Endometrial microvascular endothelial cells (primary cell): Measurements from ENCODE around the gene LRRC10. TPM values are rescaled to one million over a fixed set of nuclear protein-coding genes. Genes with fewer than 3 reads are reported as not detected.

Source experiments
- in situ Hi-C: cut with HindIII; loops from 2 replicates; pipeline ENCODE4 v1.10.0; 2017; ENCODE audit warnings: low sequenced_read_pairs, low pct_unique_long_range_greater_than_20kb; ENCODE audit errors: inconsistent ontology term
- total RNA-seq: library from RNA; depleted of rRNA; stranded (reverse); fragments of >200 nt; gene quantifications from one replicate; pipeline ENCODE4 v1.2.3, GENCODE V29; 2015; ENCODE audit errors: inconsistent ontology term

LRRC10 gene
- not detected for total RNA-seq

- in situ Hi-C loops, result no loop called here
Observed at GRCh38 chr12:69610729-69611128, at the start of gene LRRC10. Gene LRRC10 (minus strand): TSS chr12:69610907. CDS start chr12:69610838, 69 bp downstream.

GRCh38 chr12:69660164-69660863, 49.6 kb upstream of the LRRC10 start:
- in situ Hi-C loops, result no loop called here

GRCh38 chr12:69658203-69658602, 47.5 kb upstream of the LRRC10 start:
- in situ Hi-C loops, result no loop called here

GRCh38 chr12:69657376-69658137, 46.9 kb upstream of the LRRC10 start:
- in situ Hi-C loops, result no loop called here

GRCh38 chr12:69655616-69656340, 45.1 kb upstream of the LRRC10 start:
- in situ Hi-C loops, result no loop called here

- in situ Hi-C loops, result no loop called here
Observed at GRCh38 chr12:69653703-69654102, 43.0 kb upstream of the LRRC10 start.

GRCh38 chr12:69651922-69652321, 41.2 kb upstream of the LRRC10 start:
- in situ Hi-C loops, result no loop called here

- in situ Hi-C loops, result no loop called here
Observed at GRCh38 chr12:69649529-69649928, 38.8 kb upstream of the LRRC10 start.

GRCh38 chr12:69648476-69648875, 37.8 kb upstream of the LRRC10 start:
- in situ Hi-C loops, result no loop called here

- in situ Hi-C loops, result no loop called here
Observed at GRCh38 chr12:69647178-69647577, 36.5 kb upstream of the LRRC10 start.

- in situ Hi-C loops, result no loop called here
Observed at GRCh38 chr12:69645031-69645430, 34.3 kb upstream of the LRRC10 start.

GRCh38 chr12:69644511-69644910, 33.8 kb upstream of the LRRC10 start:
- in situ Hi-C loops, result no loop called here

GRCh38 chr12:69642531-69642930, 31.8 kb upstream of the LRRC10 start:
- in situ Hi-C loops, result no loop called here

GRCh38 chr12:69641546-69641945, 30.8 kb upstream of the LRRC10 start:
- in situ Hi-C loops, result no loop called here

GRCh38 chr12:69639400-69640016, 28.8 kb upstream of the LRRC10 start:
- in situ Hi-C loops, result no loop called here

GRCh38 chr12:69633061-69633460, 22.4 kb upstream of the LRRC10 start:
- in situ Hi-C loops, result no loop called here

- in situ Hi-C loops, result no loop called here
Observed at GRCh38 chr12:69630191-69630590, 19.5 kb upstream of the LRRC10 start.

- in situ Hi-C loops, result no loop called here
Observed at GRCh38 chr12:69627501-69627900, 16.8 kb upstream of the LRRC10 start.

GRCh38 chr12:69623970-69624369, 13.3 kb upstream of the LRRC10 start:
- in situ Hi-C loops, result no loop called here
